NCI-H1694 (cell line): Measurements from ENCODE around the gene TSC22D3.
"Not testable (repeated sequence)": the region's sequence is repeated elsewhere in the genome, so short reads cannot be mapped to it uniquely, and the experiment has no call there.

Source experiments
- DNase-seq: peaks from one replicate; lab custom pipeline; 2025; lab: John Stamatoyannopoulos, UW

The TSC22D3 gene

GRCh38 chrX:107775734-107776511 lies at the start of gene TSC22D3:
Gene TSC22D3, minus strand, starts transcription at chrX:107775787. Its CDS starts 368 bp downstream, at chrX:107775419.
- peak; percentile 2 for DNase-seq

- DNase-seq = no peak
These were observed 47.9 kb upstream of the TSC22D3 start for GRCh38 chrX:107823456-107823855.

DNA sequence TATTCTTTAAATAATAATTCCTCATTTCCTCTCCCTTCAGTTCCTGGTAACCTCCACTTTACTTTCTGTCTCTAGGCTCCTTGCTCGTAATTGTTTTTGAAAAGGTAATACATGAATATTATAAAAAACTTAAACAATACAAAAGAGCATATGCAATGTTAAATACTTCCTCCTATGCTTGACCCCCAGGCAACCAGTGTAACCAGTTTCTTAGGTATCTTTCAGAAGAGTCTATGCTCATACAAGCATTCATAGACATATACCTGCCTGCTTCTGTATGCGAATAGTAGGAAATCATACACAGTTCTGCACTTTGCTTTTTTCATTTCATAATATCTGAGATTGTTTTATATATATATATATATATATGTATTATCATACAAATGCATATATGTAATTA lies 47.5 kb upstream of the TSC22D3 start:
- no peak for DNase-seq

DNA sequence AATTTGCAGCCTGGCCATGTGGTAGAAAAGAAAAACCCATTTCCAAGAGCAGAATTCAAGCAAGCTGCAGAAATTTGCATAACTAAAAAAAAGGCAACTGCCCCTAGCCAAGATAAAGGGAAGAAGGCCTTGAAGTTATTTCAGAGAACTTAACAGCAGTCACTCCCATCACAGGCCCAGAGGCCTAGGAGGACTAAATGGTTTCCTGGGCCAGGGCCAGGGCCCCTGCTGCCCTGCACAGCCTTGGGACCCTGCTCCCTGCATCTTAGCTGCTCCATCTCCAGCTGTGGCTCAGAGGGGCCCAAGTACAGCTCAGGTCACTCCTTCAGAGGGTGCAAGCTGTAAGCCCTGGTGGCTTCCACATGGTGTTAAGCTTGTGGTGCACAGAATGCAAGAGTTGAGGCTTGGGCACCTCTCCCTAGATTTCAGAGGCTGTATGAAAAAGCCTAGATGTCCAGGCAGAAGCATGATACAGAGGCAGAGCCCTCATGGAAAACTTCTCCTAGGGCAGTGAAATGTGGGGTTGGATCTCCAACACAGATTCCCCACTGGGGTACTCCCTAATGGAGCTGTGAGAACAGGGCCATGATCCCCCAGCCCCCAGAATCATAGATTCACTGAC lies 43.4 kb upstream of the TSC22D3 start:
- no peak for DNase-seq

GRCh38 chrX:107810053-107810452 lies 34.5 kb upstream of the TSC22D3 start:
- DNase-seq = not testable (repeated sequence)

DNA sequence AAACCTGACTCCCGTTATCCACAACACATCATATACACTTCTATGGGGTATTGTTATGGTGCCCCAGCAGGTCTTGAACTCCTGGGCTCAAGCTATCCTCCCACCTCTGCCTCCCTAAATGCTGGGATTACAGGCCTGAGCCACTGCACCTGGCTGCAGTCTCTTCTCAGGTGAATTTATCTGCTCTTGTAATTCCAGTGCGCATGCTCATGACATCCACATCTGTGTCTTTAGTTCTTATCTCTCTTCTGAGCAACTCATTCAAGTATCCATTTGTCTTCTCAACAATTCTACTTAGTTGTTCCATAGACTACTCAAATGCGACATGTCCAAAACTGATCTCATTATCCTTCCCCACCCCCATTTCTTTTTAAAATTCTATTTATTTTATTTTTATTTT lies 29.6 kb upstream of the TSC22D3 start:
- DNase-seq = no peak

DNA sequence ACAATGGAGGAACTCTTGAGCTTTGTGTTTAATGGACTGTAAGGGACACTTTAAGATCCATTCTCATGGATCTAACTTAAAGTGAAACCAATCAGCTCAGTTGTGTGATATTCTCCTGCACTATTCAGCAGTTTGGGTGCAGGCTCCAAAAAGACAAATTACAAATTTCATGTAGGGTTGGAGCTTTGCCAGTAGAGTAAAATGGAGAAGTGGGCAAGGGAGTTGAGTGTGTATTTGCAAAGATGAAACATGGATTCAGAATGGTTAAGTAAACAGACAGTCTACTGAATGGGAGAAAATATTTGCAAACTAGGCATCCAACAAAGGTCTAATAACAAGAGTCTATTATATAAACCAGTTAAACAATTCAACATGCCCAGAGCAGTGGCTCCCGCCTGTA lies 28.8 kb upstream of the TSC22D3 start:
- DNase-seq = no peak

GRCh38 chrX:107787827-107788226 lies 12.2 kb upstream of the TSC22D3 start:
- DNase-seq = no peak

DNA sequence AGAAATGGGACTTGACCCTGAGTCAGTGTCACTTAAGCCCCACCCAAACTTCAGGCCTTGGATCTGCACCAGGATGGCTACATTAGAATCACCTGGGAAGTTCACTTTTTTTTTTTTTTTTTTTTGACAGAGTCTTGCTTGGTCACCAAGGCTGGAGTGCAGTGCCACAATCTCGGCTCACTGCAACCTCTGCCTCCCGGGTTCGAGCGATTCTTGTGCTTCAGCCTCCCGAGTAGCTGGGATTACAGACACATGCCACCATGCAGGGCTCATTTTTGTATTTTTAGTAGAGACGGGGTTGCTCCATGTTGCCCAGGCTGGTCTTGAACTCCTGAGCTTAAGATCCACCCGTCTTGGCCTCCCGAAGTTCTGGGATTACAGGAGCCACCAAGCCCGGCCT lies 4.9 kb upstream of the TSC22D3 start:
- DNase-seq = no peak

- no peak for DNase-seq
These were observed 1.9 kb upstream of the TSC22D3 start, which contains the start of gene NCBP2L for GRCh38 chrX:107777536-107777832. Gene NCBP2L, plus strand, starts transcription at chrX:107777733. Its CDS starts 16,488 bp downstream, at chrX:107794221.

DNA sequence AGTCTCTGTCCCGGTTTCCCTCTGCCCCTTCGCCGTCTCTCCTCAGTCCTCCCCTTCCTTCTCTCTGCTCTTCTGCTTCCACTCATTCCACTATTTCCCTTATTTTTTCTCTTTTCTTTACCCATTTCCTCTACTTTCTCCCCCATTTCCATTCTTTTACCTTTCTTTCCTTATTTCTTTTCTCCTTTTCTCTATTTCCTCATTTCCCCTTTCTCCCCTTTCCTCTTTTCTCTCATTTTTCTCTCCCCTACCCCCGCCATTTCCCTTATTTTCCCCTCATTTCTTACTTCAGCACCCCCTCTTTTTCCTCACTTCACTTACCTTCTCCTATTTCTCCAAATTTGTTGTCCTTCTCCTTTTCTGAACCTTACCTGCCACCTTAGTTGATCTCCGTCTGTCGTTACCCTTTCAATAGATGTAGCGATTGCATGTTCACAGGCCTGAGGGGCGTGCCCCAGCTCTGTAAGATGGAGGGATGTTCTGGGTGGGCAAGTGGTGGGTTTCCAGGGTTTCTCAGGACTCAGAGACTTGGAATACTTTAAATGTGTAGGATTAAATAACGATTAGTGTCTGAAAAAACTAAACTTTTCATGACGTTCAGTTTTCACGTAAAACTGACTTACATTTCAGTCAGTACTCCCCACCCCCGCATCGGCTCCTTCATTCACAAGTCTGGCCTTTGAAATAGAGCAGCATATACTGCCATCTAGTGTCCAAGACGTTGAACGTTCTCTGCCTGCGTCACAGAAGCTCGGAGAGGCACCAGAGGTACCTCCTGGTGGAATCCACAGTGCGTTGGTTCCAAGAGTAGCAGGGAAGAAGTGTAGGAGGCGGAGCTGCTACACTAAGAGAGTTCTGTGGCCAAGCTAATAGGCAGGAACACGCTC lies 1.3 kb upstream of the TSC22D3 start:
- DNase-seq = peak; percentile 80

DNA sequence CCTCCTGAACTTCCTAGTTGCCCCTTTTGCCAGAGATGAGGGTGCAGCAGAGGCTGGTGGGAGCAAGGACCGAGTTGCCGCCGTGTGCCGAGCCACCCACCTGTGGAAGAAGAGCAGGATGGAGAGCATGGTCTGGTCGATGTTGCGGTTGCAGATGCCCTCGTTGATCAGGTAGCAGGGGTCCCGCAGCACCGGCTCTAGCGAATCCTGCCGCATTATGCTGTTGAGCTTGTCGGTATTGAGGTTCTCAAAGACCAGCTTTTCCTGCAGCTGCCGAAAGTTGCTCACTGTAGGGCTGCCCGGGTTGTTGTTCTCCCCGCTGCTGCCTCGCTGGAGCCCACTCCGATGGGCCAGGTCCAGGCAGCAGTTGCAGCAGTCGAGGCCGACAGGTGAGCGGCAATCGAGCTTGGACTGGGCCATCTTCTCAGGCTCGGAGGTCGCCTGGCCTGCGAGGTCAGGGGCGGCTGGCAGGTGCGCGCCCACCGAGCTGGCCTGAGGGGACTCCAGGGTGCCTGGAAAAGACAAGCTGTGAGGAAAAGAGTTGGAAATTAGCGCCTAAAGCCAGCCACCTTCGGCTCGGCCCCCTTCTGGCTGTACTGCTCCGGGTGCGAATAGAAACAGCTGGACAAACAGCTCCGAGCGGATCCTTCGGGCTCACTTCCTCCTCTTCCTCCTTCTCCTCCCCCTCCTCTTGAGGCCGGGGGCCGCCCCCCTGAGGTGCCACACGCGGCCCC lies 420 bp downstream of the TSC22D3 start:
- no peak for DNase-seq

DNA sequence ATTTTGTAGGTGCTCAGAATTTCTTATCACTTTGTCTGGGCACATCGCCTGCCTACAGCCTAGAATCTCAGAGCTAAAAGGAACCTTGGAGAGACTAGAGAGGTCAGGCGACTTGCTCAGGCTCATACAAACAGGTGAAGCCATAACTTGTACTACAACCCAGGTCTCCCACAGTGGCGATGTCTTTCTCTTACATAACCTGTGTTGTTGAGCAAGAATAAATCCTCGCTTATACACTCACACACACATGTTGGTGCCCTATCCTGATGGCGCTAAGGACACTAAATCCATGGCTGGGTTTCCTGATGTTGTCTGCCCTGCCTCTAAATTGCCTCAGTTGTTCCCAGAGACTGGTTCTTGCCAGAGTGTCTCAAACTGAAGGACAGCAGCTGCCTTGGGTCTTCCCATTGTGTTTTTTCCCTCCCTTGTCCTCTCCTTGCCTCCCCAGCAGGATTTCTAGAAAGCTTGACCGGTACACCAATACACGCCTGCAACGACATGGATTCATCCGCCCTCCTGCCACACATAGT lies 1.6 kb downstream of the TSC22D3 start:
- no peak for DNase-seq

DNA sequence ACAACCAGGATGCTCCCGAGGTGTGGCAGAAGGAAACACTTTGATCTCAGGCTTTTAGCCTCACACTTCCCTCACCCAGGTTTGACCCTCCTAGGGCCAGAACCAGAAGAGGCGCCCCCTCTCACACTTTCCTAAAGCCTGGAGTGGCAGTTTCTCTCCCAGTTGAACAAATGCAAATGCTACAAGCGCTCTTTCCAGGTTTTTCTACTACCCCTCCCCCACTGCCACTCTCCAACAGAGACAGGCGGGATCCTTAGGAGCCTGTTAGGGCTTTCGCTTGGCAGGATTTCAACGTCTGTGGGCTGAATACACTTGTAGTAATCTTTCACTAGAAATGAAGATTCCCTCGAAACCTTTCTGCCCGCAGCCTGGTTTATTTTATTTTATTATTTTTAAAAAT lies 2.4 kb downstream of the TSC22D3 start:
- DNase-seq = no peak

DNA sequence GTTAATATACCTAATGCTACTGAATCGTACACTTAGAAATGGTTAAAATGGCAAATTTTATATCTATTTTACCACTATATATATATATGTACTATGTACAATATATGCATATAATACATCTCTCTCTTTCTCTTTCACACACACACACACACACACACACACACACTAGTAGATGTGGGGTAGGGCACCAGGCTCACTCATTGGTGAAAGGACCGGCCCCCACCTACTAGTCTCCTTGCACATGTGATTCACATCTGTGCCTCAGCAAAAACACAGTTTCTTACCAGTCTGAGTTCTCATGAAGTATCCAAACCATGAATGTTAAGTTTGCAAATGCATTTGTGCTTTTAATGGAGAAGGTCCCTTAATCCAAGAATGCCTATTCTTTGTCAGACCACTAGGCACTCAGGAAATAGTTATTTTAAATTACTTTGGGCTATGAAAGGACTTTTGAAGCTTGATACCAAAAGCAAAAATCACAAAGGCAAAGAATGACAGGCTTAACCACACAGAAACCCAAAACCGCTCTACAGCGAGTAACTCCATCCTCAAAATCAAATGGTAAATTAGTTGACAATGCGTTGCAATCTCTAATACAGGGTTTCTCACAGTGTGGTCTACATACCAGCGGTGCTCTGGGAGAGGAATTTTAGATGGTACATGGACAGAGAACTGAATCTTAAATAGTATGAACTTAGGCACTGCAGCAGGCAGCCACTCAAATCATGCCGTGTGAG lies 5.8 kb downstream of the TSC22D3 start:
- DNase-seq = no peak

- no peak for DNase-seq
These were observed 7.5 kb downstream of the TSC22D3 start for GRCh38 chrX:107768051-107768450.

DNA sequence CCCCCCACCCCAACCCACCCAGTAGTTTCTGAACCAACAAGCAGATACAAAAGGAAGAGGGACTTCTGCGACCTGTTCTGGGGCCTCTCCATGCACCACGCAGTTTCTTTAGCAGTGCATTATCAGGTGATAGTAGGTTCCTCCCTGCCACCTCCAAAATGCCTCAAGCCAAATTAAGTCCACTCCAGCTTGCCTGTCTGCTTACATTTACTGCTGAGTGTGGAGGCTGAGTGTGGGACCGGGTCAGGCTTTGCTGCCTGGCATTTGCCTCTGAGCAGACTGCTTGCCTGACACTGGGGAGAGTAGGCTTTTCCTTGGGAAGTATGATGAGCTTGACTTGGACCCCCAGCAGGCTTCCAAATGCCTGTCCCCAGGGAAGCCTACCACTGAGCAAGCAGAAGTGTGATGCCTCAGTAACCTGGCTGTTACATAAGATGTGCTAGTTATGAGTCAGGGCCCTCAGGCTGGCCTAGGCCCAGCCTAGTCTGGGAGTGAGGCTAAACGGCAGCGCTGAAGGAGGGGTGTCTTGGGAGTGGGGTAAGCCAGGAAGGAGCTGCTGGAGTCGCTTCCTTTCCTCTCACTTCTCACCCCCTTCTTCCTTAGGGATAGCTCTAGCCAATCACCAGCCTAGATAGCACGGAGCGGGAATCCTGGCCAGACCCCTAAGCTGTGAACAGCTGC lies 9.0 kb downstream of the TSC22D3 start:
- no peak for DNase-seq

- no peak for DNase-seq
These were observed 10.6 kb downstream of the TSC22D3 start for GRCh38 chrX:107764845-107765608.

GRCh38 chrX:107763647-107764046 lies 11.9 kb downstream of the TSC22D3 start:
- DNase-seq = no peak
